Measurements from ENCODE around the gene HJV. TPM values are rescaled to one million over a fixed set of nuclear protein-coding genes. Genes with fewer than 3 reads are reported as not detected.

The HJV gene
- total RNA-seq, 1 donor from 2014 or later, result 73.8 TPM

- no peak for DNase-seq (ENCODE audit: low spot score)
- intact Hi-C loops (cut with DNase I), result loop anchor here (1.0 to 5.0 kb wide), 2 partner anchors 17 to 34 kb away; partner anchors contain the start of genes ANKRD34A and POLR3GL
These were observed 25.5 kb downstream of the HJV start for GRCh38 chr1:145995964-145996432.

DNA sequence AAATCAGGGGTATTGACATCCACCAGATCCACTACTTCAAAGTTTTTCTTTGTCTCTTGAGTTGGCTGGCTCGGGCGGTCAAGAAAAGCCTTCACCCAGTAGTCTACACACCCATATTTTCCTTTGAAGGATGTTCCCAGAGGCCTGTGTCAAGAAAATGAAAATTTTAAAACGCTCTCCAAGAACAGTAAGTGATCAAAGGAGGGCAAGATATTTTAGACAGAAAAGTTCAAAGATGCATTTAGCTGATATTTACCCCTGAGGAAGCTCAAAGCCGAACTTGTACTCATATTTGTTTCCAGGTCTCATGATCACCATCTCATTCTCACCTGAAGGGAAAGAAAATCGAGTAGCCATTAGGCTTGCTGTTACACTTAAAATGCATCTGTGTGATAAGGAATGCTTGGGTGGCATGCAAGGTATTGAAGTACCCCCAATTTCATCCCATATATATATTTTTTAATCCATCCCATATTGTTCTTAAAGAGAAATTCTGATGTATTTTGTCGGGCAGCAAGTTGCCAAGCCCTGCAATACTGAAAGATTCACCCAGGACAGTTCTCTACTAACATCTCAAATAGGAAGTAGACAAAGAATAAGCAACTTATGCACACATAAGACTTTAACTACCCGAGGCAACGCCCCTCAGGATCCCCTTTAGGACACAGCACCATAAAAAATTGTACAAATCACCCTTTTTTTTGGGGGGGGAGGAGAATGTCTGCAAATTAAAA, 26.2 kb downstream of the HJV start:
- DNase-seq (ENCODE audit: low spot score), result no peak
- intact Hi-C loops (cut with DNase I), result loop anchor here (5.0 kb wide), 1 partner anchor 33 kb away; the partner anchor contains the start of genes ANKRD34A and POLR3GL

DNA sequence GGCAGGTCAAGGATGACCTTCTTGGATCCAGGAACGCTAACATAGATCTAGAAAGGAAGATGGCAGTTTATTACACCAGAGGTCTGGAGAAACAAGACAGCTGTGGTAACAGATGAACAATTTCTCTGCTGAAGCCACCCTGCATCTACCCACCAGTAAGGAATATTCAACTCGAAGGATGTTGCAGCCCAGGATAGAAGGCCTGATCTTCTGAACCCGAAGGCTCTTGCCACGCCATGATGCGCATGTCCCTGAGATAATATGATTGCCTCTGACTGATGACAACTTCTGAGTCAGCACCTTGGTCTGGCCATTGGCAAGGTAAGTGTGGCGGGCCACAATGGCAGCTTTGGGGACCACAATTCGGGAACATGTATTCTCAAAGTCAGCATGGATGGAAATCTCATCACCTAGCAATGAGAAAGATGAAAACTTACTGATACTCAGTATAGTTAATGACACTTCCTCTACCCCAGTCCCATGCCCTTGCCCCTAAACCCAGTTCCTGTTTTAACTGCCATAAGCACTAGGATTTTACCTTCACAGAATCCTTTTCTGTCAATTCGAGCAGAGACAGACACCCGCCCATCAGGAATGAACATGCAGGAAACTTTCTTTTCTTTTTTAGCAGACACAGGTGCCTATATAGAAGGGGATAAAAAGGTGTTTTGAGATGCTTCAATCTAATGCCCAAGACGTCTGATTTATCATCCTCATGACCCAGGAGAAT, 27.0 kb downstream of the HJV start:
- intact Hi-C loops (cut with DNase I), result loop anchor here (5.0 kb wide), 1 partner anchor 32 kb away; the partner anchor contains the start of genes ANKRD34A and POLR3GL
- DNase-seq (ENCODE audit: low spot score), result no peak

DNA sequence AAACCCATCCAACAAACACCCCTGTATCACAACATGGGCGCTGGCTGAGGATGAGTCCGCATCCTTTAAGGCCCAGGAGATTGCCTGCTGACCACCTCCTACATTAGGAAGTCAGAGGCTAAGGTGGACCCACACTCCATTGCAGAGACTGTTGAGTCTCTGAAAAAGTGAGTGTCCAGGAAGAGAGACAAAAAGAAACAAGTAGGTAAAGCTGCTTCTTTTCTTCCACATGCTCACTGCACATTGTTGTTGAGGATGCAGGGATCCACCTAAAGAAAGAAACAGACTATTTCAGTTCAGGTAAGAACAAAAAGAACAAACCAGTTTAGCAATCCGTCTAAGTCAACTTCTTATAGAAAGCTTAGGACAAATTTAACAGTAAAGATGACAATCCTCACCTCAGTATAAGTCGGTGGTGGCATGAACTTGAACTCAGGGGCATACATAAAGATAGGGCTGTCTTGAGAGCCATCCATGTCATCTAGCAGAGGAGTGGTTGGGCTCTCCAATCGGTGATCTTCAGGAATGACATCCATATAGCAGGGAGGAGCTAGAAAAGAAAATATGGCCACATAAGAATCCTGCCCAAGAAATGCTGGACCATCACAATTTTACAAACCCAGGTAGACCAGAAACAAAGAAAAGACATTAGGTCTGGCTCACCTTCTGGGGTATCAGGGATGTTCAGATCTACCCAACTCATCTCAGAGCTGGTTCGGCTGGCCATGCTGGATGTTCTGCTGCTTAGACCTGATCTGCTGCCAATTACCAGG, 27.7 kb downstream of the HJV start:
- intact Hi-C loops (cut with DNase I), result no loop called here
- no peak for DNase-seq (ENCODE audit: low spot score)

- no peak for DNase-seq (ENCODE audit: low spot score)
- intact Hi-C loops (cut with DNase I), result no loop called here
These were observed 28.4 kb downstream of the HJV start for GRCh38 chr1:145992958-145993617.

DNA sequence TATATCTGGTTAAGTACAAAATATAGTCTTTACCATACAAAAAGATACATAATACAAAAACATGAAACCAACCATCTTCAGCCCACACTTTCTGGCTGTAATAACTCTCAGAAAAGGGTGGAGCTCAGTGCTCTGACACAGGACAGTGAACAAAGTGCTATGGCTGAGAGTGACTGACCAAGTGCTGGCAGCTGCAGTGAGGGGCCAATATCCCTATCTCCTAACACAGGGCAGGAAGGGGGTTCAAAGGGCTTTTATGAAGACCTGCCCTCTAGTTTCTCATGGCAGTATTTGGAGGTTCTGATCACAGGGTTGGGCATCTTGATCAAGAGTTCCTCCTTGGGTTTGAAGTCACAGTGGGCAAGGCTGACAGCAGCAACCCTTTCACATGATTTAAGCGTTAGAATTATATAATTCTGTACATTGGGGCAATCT, 29.0 kb downstream of the HJV start:
- intact Hi-C loops (cut with DNase I), result no loop called here
- DNase-seq (ENCODE audit: low spot score), result no peak

DNA sequence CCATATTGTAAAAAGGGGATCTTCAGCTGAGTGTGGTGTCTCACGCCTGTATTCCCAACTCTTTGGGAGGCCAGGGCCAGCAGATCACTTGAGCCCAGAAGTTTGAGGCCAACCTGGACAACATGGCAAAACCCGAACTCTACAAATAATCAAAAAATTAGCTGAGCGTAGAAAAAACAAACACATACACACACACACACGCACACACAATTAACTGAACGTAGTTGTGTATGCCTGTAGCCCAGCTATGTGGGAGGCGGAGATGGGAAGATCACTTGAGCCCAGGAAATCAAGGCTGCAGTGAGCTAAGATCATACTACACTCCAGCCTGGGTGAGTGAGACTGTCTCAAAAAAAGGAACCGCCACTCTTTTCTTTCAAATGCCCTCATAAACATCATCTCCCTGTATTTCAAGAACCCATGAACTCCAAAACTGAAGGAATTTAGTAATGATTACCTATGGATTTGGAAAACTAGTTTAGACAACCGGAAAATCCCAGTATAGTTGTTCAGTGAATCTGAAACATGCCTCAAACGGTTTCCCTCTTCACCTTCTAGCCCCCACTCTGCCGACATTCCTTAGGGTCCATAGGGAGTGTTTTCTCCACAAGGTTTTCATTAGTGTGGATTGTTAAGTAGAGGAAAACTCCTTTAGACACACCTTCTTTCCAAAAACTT, 29.7 kb downstream of the HJV start:
- no peak for DNase-seq (ENCODE audit: low spot score)

GRCh38 chr1:145990249-145990855, 31.2 kb downstream of the HJV start:
- intact Hi-C loops (cut with DNase I), result no loop called here
- DNase-seq (ENCODE audit: low spot score), result no peak

More for the DNA sequence above, 29.7 kb downstream of the HJV start:
- intact Hi-C loops (cut with DNase I), result no loop called here

DNA sequence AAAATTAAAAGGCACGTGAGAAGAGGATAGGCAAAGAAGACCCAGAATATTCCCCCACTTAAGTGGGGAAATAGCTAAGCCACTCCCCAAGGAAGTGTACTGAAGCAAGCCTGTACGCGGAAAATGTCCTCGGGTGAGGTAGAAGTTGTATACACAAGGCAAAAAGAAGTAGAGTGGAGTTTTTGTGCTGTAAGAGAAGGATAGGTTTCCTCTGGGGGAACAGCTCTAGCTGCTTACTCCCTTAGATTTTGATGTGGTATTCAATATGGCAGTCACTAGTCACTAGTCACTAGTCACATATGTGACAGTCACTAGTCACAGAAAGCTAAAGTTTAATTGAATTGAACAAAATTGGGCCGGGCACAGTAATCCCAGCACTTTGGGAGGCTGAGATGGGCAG, 32.8 kb downstream of the HJV start:
- no peak for DNase-seq (ENCODE audit: low spot score)
- intact Hi-C loops (cut with DNase I), result no loop called here

- intact Hi-C loops (cut with DNase I), result no loop called here
- no peak for DNase-seq (ENCODE audit: low spot score)
These were observed 33.6 kb downstream of the HJV start for GRCh38 chr1:145987926-145988325.

DNA sequence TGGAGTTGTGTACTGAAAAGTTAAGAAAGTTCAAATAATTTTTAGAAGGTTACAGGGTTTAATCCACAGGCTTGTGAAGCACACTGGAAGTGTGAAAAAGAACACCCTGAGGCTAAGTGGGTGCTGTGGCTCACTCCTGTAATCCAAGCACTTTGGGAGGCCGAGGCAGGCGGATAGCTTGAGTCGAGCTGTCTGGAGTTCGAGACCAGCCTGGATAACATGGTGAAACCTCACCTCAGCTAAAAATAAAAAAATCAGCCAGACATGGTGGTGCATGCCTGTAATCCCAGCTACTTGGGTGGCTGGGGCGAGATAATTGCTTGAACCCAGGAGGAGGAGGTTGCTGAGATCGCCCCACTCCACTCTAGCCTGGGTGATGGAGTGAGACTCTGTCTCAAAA, 35.0 kb downstream of the HJV start:
- DNase-seq (ENCODE audit: low spot score), result no peak
- intact Hi-C loops (cut with DNase I), result no loop called here

GRCh38 chr1:145985502-145986439, 35.8 kb downstream of the HJV start:
- peak; percentile 88 for DNase-seq (ENCODE audit: low spot score)
- intact Hi-C loops (cut with DNase I), result no loop called here

- intact Hi-C loops (cut with DNase I), result no loop called here
- DNase-seq (ENCODE audit: low spot score), result no peak
These were observed 36.4 kb downstream of the HJV start for GRCh38 chr1:145985129-145985501.

DNA sequence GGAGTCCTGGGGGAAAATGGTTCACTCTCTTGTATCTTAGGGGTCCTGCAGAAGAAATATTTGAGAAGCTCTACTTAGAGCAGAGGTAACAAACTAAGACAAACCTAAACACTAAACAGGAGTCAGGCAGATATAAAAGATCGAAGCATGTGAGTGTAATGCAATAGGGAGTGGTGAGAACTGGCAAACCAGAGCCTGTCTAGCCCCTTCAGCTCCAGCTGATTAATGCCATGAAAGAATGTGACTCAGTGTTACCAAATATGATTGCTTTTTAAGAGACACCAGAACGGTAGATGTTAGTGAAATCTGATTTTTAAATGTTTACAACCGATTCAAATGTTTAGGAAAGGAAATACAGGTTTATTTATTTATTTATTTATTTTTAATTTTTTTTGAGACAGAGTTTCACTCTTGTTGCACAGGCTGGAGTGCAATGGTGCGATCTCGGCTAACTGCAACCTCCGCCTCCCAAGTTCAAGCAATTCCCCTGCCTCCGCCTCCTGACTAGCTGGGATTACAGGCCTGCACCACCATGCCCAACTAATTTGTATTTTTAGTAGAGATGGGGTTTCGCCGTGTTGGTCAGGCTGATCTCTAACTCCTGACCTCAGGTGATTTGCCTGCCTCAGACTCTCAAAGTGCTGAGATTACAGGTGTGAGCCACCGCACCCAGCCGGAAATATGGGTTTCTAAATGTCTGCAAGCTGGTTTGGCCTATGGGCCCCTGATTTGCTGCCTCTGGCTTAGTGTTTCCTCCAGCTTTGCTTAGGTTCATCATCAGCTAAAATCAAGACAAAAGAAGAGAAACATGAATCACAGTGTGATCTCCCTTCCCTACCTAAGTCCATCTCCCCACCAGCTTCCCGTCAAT, 37.3 kb downstream of the HJV start:
- intact Hi-C loops (cut with DNase I), result no loop called here
- no peak for DNase-seq (ENCODE audit: low spot score)

DNA sequence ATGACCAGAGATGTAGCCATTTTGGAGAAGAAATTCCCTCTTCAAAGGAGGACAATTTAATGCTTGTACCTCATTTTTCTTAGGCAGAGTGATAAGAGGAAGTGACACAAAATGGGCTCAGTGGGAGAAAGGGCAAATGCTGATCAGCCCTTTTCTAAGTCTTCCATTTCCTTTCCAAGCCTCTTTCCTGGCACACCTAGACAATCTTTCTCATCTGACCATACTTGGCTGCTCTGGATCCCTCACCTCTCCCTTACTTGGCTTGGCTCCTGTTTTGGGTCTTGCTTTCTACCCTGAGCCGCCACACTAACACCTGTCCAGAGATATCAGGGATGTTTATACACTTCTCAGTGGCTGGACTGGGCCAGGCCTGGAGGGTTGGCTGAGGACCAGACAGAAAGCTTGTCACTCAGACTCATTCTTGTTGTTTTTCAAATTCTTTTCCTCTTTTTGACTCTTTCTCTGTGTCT, 38.3 kb downstream of the HJV start:
- intact Hi-C loops (cut with DNase I), result no loop called here

GRCh38 chr1:145982010-145982723, 39.4 kb downstream of the HJV start:
- intact Hi-C loops (cut with DNase I), result no loop called here
- DNase-seq (ENCODE audit: low spot score), result no peak

More for the DNA sequence above, 38.3 kb downstream of the HJV start:
- DNase-seq (ENCODE audit: low spot score), result no peak
